HUES64 (cell line): ENCODE measurements around the gene LYPD3.

Experiments
- H3K27ac ChIP-seq: 2 replicates; pipeline ENCODE4 v1.7.0; 2013; ENCODE audit warnings: low read depth, low read length, inconsistent platforms
- H3K27me3 ChIP-seq: 2 replicates; pipeline ENCODE4 v1.6.1; 2013; ENCODE audit warnings: mild to moderate bottlenecking, low read length; ENCODE audit not compliant: insufficient read depth
- H3K36me3 ChIP-seq: 2 replicates; pipeline ENCODE4 v1.6.1; 2013; ENCODE audit warnings: mild to moderate bottlenecking, low read length; ENCODE audit not compliant: insufficient read depth
- H3K4me1 ChIP-seq: 2 replicates; pipeline ENCODE4 v1.6.1; 2013; ENCODE audit warnings: mild to moderate bottlenecking, low read length, moderate library complexity; ENCODE audit not compliant: insufficient read depth
- H3K4me3 ChIP-seq: 2 replicates; pipeline ENCODE4 v1.5.1; 2013; ENCODE audit warnings: mild to moderate bottlenecking, low read length, moderate library complexity
- H3K9ac ChIP-seq: 2 replicates; pipeline ENCODE4 v1.6.1; 2013; ENCODE audit warnings: mild to moderate bottlenecking, low read depth, low read length
- H3K9me3 ChIP-seq: 2 replicates; pipeline ENCODE4 v1.6.1; 2013; ENCODE audit warnings: low read depth, low read length; ENCODE audit not compliant: insufficient read depth
- WGBS: fragments of 150-250, 120-280 bp; methylation state at CpG from one replicate; pipeline ENCODE4 v1.1.7; 2013; ENCODE audit warnings: missing lambda C conversion rate; 5-methylcytosine and 5-hydroxymethylcytosine counted together

LYPD3 gene

GRCh38 chr19:43502419-43502976, 37.1 kb upstream of the LYPD3 start:
- Histone ChIP-seq H3K27ac (no peak overlapping the region), H3K36me3 (0 out of 2 replicates have a peak, but pooled peaks cover 3% of the 10 kb centered on the region), H3K9ac (no peak overlapping the region), H3K27me3 (peaks cover 13% of the 10 kb centered on the region), H3K9me3 (no peaks in the 10 kb centered on the region), H3K4me1 (no peaks in the 10 kb centered on the region), H3K4me3 (no peak overlapping the region)
- WGBS = 96% methylated on average over 23 of the region's 23 CpGs

GRCh38 chr19:43501661-43502418, 36.4 kb upstream of the LYPD3 start:
- peaks cover 13% of the 10 kb centered on the region for H3K27me3 ChIP-seq
- H3K9me3 ChIP-seq = no peaks in the 10 kb centered on the region
- H3K36me3 ChIP-seq = peaks cover 3% of the 10 kb centered on the region; the same call in 1 of the 2 replicates
- peak overlapping the region; percentile 37 for H3K4me3 ChIP-seq
- H3K4me1 ChIP-seq = no peaks in the 10 kb centered on the region
- H3K9ac ChIP-seq = no peak overlapping the region
- 79% methylated on average over 42 of the region's 43 CpGs for WGBS
- H3K27ac ChIP-seq = no peak overlapping the region

- Histone ChIP-seq H3K4me1 (no peaks in the 10 kb centered on the region), H3K9me3 (no peaks in the 10 kb centered on the region), H3K36me3 (peaks cover 3% of the 10 kb centered on the region; the same call in 1 of the 2 replicates), H3K9ac (no peak overlapping the region), H3K4me3 (no peak overlapping the region), H3K27ac (no peak overlapping the region), H3K27me3 (peaks cover 13% of the 10 kb centered on the region)
- WGBS = 89% methylated on average over 3 of the region's 3 CpGs
These were observed 33.6 kb upstream of the LYPD3 start for GRCh38 chr19:43499042-43499441.

GRCh38 chr19:43498233-43498842, 32.9 kb upstream of the LYPD3 start:
- WGBS = 93% methylated on average over 5 of the region's 5 CpGs
- peaks cover 7% of the 10 kb centered on the region for H3K27me3 ChIP-seq
- no peak overlapping the region for H3K9ac ChIP-seq
- peaks cover 3% of the 10 kb centered on the region; the same call in 1 of the 2 replicates for H3K36me3 ChIP-seq
- no peaks in the 10 kb centered on the region for H3K4me1 ChIP-seq
- no peaks in the 10 kb centered on the region for H3K9me3 ChIP-seq
- H3K4me3 ChIP-seq = no peak overlapping the region
- no peak overlapping the region for H3K27ac ChIP-seq

- no peak overlapping the region for H3K27ac ChIP-seq
- H3K9me3 ChIP-seq = no peaks in the 10 kb centered on the region
- no peaks in the 10 kb centered on the region for H3K4me1 ChIP-seq
- WGBS = 94% methylated on average over 7 of the region's 7 CpGs
- H3K9ac ChIP-seq = no peak overlapping the region
- H3K36me3 ChIP-seq = peaks cover 3% of the 10 kb centered on the region; the same call in 1 of the 2 replicates
- H3K4me3 ChIP-seq = no peak overlapping the region
- H3K27me3 ChIP-seq = no peaks in the 10 kb centered on the region
These were observed 31.6 kb upstream of the LYPD3 start for GRCh38 chr19:43496960-43497359.

- H3K27ac ChIP-seq = no peak overlapping the region
- no peaks in the 10 kb centered on the region for H3K27me3 ChIP-seq
- H3K9me3 ChIP-seq = no peaks in the 10 kb centered on the region
- peaks cover 3% of the 10 kb centered on the region; the same call in 1 of the 2 replicates for H3K36me3 ChIP-seq
- no peak overlapping the region for H3K4me3 ChIP-seq
- H3K9ac ChIP-seq = no peak overlapping the region
- 84% methylated on average over 8 of the region's 8 CpGs for WGBS
- no peaks in the 10 kb centered on the region for H3K4me1 ChIP-seq
These were observed 29.7 kb upstream of the LYPD3 start for GRCh38 chr19:43495082-43495481.

- Histone ChIP-seq H3K4me1 (no peaks in the 10 kb centered on the region), H3K9me3 (no peaks in the 10 kb centered on the region), H3K4me3 (no peak overlapping the region), H3K9ac (no peak overlapping the region), H3K27ac (no peak overlapping the region), H3K36me3 (no peaks in the 10 kb centered on the region), H3K27me3 (no peaks in the 10 kb centered on the region)
- WGBS = 93% methylated on average over 4 of the region's 5 CpGs
These were observed 25.4 kb upstream of the LYPD3 start for GRCh38 chr19:43490759-43491158.

- Histone ChIP-seq H3K36me3 (no peaks in the 10 kb centered on the region), H3K9me3 (no peaks in the 10 kb centered on the region), H3K9ac (no peak overlapping the region), H3K4me1 (no peaks in the 10 kb centered on the region), H3K27me3 (no peaks in the 10 kb centered on the region), H3K27ac (no peak overlapping the region), H3K4me3 (no peak overlapping the region)
- WGBS = 96% methylated on average over 5 of the region's 7 CpGs
These were observed 24.7 kb upstream of the LYPD3 start for GRCh38 chr19:43489979-43490599.

GRCh38 chr19:43489310-43489709, 23.9 kb upstream of the LYPD3 start:
- Histone ChIP-seq H3K27ac (no peak overlapping the region), H3K27me3 (no peaks in the 10 kb centered on the region), H3K4me3 (no peak overlapping the region), H3K36me3 (no peaks in the 10 kb centered on the region), H3K9ac (no peak overlapping the region), H3K9me3 (no peaks in the 10 kb centered on the region), H3K4me1 (no peaks in the 10 kb centered on the region)
- WGBS = 94% methylated on average over 5 of the region's 5 CpGs

GRCh38 chr19:43488179-43488578, 22.8 kb upstream of the LYPD3 start:
- Histone ChIP-seq H3K27ac (no peak overlapping the region), H3K4me1 (no peaks in the 10 kb centered on the region), H3K4me3 (no peak overlapping the region), H3K9me3 (no peaks in the 10 kb centered on the region), H3K36me3 (no peaks in the 10 kb centered on the region), H3K27me3 (no peaks in the 10 kb centered on the region), H3K9ac (no peak overlapping the region)
- 82% methylated on average over 8 of the region's 8 CpGs for WGBS

- H3K36me3 ChIP-seq = no peaks in the 10 kb centered on the region
- H3K4me3 ChIP-seq = no peak overlapping the region
- no peak overlapping the region for H3K27ac ChIP-seq
- H3K9ac ChIP-seq = no peak overlapping the region
- no peaks in the 10 kb centered on the region for H3K27me3 ChIP-seq
- 97% methylated on average over 7 of the region's 7 CpGs for WGBS
- no peaks in the 10 kb centered on the region for H3K4me1 ChIP-seq
- H3K9me3 ChIP-seq = no peaks in the 10 kb centered on the region
These were observed 21.0 kb upstream of the LYPD3 start for GRCh38 chr19:43486412-43486811.
